HG03025 (cell line): Measurements from ENCODE around the gene ARHGEF40.

ENCODE experiments used
- ATAC-seq: cut with Tn5 transposase; IDR thresholded peaks from one replicate; pipeline ENCODE4 v1.9.1; 2021; ENCODE audit warnings: mild to moderate bottlenecking, moderate library complexity; ENCODE audit not compliant: unreplicated experiment, low FRiP score

The ARHGEF40 gene

DNA sequence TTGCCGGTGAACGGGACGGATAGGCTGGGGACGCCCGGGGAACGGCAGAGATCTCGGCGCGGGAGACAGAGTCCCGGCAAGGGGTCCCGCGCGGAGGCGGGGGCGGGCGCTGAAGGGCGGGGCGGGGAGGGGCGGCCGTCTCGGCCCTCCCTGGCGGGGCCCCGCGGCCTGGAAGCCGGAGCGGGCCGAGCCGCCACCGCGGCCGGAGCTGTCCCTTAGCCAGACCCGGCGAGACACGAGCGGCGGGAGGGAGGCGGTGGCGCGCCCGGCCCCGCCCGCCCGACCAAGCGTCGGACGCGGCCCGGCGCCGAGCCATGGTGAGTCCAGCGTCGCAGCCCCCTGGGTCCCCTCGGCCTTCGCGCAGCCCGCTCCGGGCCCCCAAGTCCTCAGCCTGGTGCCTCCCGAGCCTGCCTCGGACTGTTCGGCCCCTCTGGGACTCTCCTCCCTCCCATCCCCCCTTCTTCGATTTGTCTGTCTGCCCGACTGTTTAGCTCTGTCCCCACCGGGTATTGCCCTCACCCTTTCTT, at the start of gene ARHGEF40:
TSS of gene ARHGEF40 (plus strand) at position 222 of the 527 bp plus-strand sequence. CDS start at position 315, 93 bp downstream.
- ATAC-seq: no peak

GRCh38 chr14:21020977-21021545, 49.0 kb upstream of the ARHGEF40 start:
- no peak for ATAC-seq

- ATAC-seq: no peak
These were observed 47.4 kb upstream of the ARHGEF40 start for GRCh38 chr14:21022686-21023085.

DNA sequence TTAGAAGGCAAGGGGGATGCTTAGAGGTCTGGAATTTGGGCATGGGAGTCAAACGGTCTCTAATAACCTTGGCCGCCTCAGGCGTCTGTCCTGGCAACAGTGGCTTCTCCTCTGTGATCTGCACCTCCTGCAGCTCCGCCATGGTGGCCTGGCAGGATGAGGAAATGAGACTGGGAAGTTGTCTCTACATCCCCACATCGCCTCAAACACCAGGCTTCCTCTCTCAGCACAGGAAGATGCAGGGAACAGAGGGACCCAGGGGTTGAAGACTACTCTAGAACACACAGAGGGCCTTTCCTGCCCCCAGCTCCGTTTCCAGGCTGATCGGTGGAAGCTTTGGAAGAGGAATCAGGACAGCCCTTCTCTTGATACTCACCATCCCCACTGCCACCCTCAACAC, 46.9 kb upstream of the ARHGEF40 start:
- ATAC-seq: no peak

- ATAC-seq: no peak
These were observed 46.1 kb upstream of the ARHGEF40 start for GRCh38 chr14:21023817-21024584.

DNA sequence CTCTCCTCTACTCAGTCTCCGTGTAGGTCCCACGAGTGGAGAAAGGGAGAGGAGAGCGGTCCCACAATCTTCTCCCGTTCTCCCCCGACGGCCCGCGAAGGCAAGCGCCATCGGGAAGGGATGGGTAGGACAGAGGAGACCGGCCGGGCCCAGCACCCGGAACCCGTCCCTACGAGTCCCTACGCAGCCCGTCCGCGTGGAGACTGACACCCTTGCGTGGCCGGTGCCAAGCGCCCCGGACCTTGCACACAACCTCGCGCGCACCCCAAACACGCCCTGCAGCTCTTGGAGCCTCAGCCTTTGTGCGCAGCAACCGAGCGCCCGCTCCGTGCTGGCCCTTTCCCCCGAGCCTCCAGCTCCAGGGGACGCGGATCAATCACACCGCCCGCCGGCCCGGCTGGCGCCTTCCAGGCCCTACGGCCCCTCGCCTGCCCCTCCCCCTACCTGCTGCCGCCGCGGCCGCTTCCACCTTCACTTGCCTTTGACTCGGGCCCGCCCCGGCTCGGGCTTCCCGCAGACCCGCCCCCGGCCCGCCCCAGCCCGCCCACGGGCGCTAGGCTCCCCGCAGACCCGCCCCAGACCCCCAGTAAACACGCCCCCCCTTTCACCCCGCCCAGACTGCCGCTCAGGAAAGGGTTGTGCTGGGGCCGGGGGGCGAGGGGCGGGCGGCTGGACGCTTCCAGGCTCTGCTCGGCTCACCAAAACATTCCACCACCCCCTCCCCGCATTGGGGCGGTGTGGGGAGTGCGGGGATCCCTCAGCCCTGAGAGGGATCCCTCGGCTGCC, 45.3 kb upstream of the ARHGEF40 start, which contains the start of gene NDRG2:
TSS of gene NDRG2 (minus strand) at position 477 of the 786 bp plus-strand sequence. CDS start 1,746 bp downstream, outside the sequence.
- ATAC-seq: no peak

DNA sequence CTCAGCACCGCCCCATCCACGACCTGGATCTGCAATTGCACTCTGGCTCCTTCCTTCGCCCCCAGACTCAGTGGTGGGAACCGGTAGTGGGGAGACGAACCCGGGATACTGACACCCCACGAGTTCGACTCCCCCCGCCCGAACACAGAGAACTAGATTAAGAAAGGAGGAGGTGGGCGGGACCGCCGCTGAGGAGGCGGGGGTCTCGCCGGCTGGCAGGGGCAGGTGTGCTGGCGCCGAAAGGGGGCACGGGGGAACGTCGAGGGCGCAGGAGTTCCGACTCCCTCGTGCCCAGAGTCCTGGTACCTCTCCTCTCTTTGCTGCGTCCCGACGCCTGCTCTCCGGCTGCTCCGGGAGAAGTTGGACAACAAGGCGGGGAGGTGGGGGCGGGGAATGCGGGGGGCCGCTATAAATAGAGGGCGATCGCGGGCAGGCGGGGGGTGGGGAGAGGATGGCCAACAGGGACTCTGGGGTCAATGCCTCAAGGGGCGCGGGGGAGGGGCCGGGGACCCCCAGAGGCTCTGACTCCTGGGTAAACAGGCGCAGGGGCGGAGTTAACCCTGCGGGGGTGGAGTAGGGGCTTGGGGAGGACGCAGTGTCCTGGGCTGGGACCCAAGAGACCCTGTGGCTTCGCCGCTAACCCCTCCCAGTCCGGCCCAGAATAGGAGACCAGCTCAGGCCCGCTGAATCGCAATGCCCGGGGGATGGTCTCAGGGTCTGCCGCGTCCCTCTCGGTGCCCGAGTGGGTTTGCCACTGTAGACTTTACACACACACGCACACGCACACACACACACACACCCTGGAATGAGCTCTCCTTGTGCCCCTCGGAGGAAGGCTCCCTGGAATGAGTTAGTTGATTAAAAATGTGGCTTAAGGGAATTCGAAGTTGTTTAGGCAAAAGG, 44.5 kb upstream of the ARHGEF40 start:
- no peak for ATAC-seq

- no peak for ATAC-seq
These were observed 43.7 kb upstream of the ARHGEF40 start for GRCh38 chr14:21026274-21026987.

DNA sequence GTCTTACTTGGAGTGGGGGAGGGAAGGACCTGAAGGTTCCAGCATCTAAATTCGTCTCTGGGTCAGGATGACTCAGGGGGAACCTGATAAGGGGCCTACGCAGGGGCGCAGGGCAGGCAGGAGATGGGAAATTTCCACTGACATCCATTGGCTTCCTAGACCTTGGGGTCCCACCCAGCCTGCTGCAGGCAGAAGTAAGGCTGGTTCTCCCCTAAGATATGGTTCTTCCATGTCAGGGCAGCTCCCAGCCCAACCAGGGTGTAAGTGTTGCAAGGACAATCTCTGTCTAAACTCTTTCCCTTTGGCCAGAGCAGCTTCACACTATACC, 43.2 kb upstream of the ARHGEF40 start:
- no peak for ATAC-seq

- ATAC-seq: no peak
These were observed 40.2 kb upstream of the ARHGEF40 start, which contains the start of gene TPPP2 for GRCh38 chr14:21029917-21030316. Gene TPPP2 (plus strand): TSS chr14:21030217. CDS start chr14:21030582, 365 bp downstream.

- no peak for ATAC-seq
These were observed 39.6 kb upstream of the ARHGEF40 start for GRCh38 chr14:21030531-21030930.

GRCh38 chr14:21032326-21033132, 37.6 kb upstream of the ARHGEF40 start:
- ATAC-seq: no peak

DNA sequence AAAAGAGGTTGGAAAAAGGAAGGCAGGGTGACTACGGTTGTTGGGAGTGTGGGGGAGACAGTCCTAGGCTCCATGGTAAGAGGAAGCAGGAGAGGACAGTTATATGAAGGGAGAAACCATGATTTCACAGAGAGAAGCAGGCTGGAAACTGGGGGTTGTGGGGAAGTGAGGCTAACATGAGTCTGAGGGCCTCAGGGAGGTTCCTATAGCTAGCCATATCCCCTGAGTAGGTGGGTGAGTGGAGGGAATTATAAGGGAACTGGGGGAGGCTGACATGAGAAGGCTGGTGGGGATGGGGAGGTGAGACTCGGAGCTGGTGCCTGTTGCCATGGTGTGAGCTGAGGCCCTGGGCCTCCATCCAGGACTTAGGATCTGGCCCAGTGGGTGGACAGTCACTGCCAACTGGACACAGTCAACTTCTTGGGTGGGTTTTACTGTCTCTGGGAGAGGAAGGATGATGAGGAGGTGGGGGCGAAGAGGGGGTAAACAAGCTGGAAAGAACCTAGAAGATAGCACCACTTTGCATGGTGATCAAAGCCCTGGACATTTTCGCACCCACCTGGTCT, 36.9 kb upstream of the ARHGEF40 start:
- no peak for ATAC-seq

GRCh38 chr14:21034707-21035106, 35.4 kb upstream of the ARHGEF40 start, which contains the start of gene RNASE13:
Gene RNASE13 (minus strand): TSS chr14:21034807. CDS start chr14:21034288, 519 bp downstream.
- no peak for ATAC-seq

GRCh38 chr14:21036751-21037150, 33.4 kb upstream of the ARHGEF40 start:
- no peak for ATAC-seq

GRCh38 chr14:21037156-21037555, 32.9 kb upstream of the ARHGEF40 start:
- ATAC-seq: no peak

- ATAC-seq: no peak
These were observed 31.4 kb upstream of the ARHGEF40 start for GRCh38 chr14:21038441-21039422.
